ENCODE data around the gene CDCA7L. TPM values are rescaled to one million over a fixed set of nuclear protein-coding genes. Genes with fewer than 3 reads are reported as not detected.

CDCA7L gene
- total RNA-seq, 5 donors from 2014 or later (not counting 1 experiment from before 2014, with no cell fraction given): 11.8 to 31.1 (median 21.4) TPM

- Mint-ChIP-seq H3K9me3 (peaks cover 9 to 14% (median 13%) of the 10 kb centered on the region in 3 donors), H3K27me3 (peaks cover 0 to 1% of the 10 kb centered on the region in 2 donors), H3K4me3 (no peak overlapping the region), H3K27ac (no peak overlapping the region), H3K36me3 (peaks cover 16% of the 10 kb centered on the region), H3K4me1 (peaks cover 1 to 31% (median 18%) of the 10 kb centered on the region in 3 donors)
- Histone ChIP-seq H3K4me3 (ENCODE audit: control insufficient read depth in 1 of 2, extremely low read depth in 1 of 2, low read length in 1 of 2) (no peak overlapping the region), H3K4me1 (ENCODE audit: control insufficient read depth in 1 of 2, extremely low read depth in 1 of 2, insufficient read depth in 2 of 2, low read length in 2 of 2) (no peaks in the 10 kb centered on the region), H3K36me3 (ENCODE audit: control insufficient read depth in 2 of 2, extremely low read depth in 1 of 2, insufficient read depth in 1 of 2, low read length in 1 of 2) (peaks cover 0 to 6% of the 10 kb centered on the region in 2 donors), H3K27ac (ENCODE audit: low read length) (no peak overlapping the region), H3K9me3 (no peaks in the 10 kb centered on the region), H3K27me3 (replicated peaks in 1 of 2; ENCODE audit: control insufficient read depth in 2 of 2, extremely low read depth in 1 of 2, insufficient read depth in 2 of 2, low read length in 1 of 2) (no peaks in the 10 kb centered on the region)
- CTCF ChIA-PET: no interaction called here
- POLR2A ChIA-PET: no interaction called here
- ATAC-seq (replicated peaks in 1 of 4) (no peak), DNase-seq (no peak)
- WGBS (ENCODE audit: insufficient coverage): 88% methylated on average over 5 of the region's 6 CpGs
Observed at GRCh38 chr7:21927693-21928092, 18.0 kb downstream of the CDCA7L start.

DNA sequence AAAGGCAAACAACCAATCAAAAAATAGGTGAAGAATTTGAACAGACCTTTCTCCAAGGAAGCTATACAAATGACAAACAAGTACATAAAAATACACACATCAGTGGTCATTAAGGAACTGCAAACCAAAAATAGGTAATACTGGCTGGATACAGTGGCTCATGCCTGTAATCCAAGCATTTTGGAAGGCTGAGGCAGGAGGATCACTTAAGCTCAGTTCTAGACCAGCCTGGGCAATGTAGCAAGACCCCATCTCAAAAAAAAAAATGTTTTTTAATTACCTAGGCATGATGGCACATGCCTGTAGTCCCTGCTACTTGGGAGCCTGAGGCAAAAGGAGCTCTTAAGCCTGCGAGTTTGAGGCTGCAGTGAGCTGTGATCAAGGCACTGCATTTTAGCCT lies 19.3 kb downstream of the CDCA7L start:
- ATAC-seq (replicated peaks in 1 of 4) (no peak), DNase-seq (no peak)
- Mint-ChIP-seq H3K4me3 (no peak overlapping the region), H3K36me3 (peaks cover 16% of the 10 kb centered on the region), H3K4me1 (peaks cover 1 to 25% (median 17%) of the 10 kb centered on the region in 3 donors), H3K9me3 (peaks cover 9 to 14% (median 13%) of the 10 kb centered on the region in 3 donors), H3K27ac (no peak overlapping the region), H3K27me3 (peaks cover 0 to 1% of the 10 kb centered on the region in 2 donors)
- POLR2A ChIA-PET: interaction anchor here in 1 of 2 donors (0.7 kb wide), 1 partner anchor 721 kb away, joined by 4 read pairs; no protein-coding TSS in a partner anchor
- no peak overlapping the region for H3K27ac ChIP-seq (ENCODE audit: low read length)
- CTCF ChIA-PET: interaction anchor here in 1 of 2 donors (0.6 kb wide), 1 partner anchor 1491 kb away, joined by 3 read pairs; no protein-coding TSS in a partner anchor
- no CpG with 5 or more reads among the region's 1 CpG for WGBS (ENCODE audit: insufficient coverage)
- H3K4me3 ChIP-seq (ENCODE audit: control insufficient read depth in 1 of 2, extremely low read depth in 1 of 2, low read length in 1 of 2): no peak overlapping the region
- no peaks in the 10 kb centered on the region for H3K4me1 ChIP-seq (ENCODE audit: control insufficient read depth in 1 of 2, extremely low read depth in 1 of 2, insufficient read depth in 2 of 2, low read length in 2 of 2)
- H3K36me3 ChIP-seq (ENCODE audit: control insufficient read depth in 2 of 2, extremely low read depth in 1 of 2, insufficient read depth in 1 of 2, low read length in 1 of 2): peaks cover 0 to 6% of the 10 kb centered on the region in 2 donors
- H3K27me3 ChIP-seq (replicated peaks in 1 of 2; ENCODE audit: control insufficient read depth in 2 of 2, extremely low read depth in 1 of 2, insufficient read depth in 2 of 2, low read length in 1 of 2): no peaks in the 10 kb centered on the region
- H3K9me3 ChIP-seq: no peaks in the 10 kb centered on the region

GRCh38 chr7:21923658-21924057 lies 22.0 kb downstream of the CDCA7L start:
- ChIA-PET CTCF (interaction anchor here in 1 of 2 donors (0.8 kb wide), 1 partner anchor 9 kb away, joined by 3 read pairs; no protein-coding TSS in a partner anchor), POLR2A (no interaction called here)
- H3K36me3 ChIP-seq (ENCODE audit: control insufficient read depth in 2 of 2, extremely low read depth in 1 of 2, insufficient read depth in 1 of 2, low read length in 1 of 2): peaks cover 0 to 6% of the 10 kb centered on the region in 2 donors
- H3K9me3 Mint-ChIP-seq: peaks cover 3 to 4% (median 4%) of the 10 kb centered on the region in 3 donors
- no peak overlapping the region for H3K27ac Mint-ChIP-seq
- H3K4me3 Mint-ChIP-seq: no peak overlapping the region
- ATAC-seq (replicated peaks in 1 of 4) (no peak), DNase-seq (no peak)
- peaks cover 0 to 1% of the 10 kb centered on the region in 2 donors for H3K27me3 Mint-ChIP-seq
- H3K4me3 ChIP-seq (ENCODE audit: control insufficient read depth in 1 of 2, extremely low read depth in 1 of 2, low read length in 1 of 2): no peak overlapping the region
- H3K9me3 ChIP-seq: no peaks in the 10 kb centered on the region
- H3K4me1 ChIP-seq (ENCODE audit: control insufficient read depth in 1 of 2, extremely low read depth in 1 of 2, insufficient read depth in 2 of 2, low read length in 2 of 2): no peaks in the 10 kb centered on the region
- H3K27me3 ChIP-seq (replicated peaks in 1 of 2; ENCODE audit: control insufficient read depth in 2 of 2, extremely low read depth in 1 of 2, insufficient read depth in 2 of 2, low read length in 1 of 2): no peaks in the 10 kb centered on the region
- peaks cover 6 to 18% (median 7%) of the 10 kb centered on the region in 3 donors for H3K4me1 Mint-ChIP-seq
- H3K27ac ChIP-seq (ENCODE audit: low read length): no peak overlapping the region
- WGBS (ENCODE audit: insufficient coverage): 100% methylated on average over 1 of the region's 2 CpGs
- H3K36me3 Mint-ChIP-seq: peaks cover 10% of the 10 kb centered on the region

DNA sequence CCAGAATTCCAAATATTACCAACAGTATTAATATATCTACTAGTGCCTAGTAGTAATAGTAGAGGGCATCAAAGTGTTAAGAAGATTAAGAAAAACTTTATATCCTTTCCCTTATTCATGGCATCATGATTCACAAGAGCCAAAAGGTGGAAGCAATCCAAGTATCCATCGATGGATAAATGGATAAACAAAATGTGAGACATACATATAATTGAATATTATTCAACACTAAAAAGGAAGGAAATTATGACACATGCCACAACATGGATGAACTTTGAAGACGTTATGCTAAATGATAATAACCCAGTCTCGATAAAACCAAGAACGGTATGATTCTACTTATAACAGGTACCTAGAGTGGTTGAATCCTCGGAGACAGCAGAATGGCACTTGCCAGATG lies 23.1 kb downstream of the CDCA7L start:
- Mint-ChIP-seq H3K9me3 (no peaks in the 10 kb centered on the region), H3K36me3 (peaks cover 6% of the 10 kb centered on the region), H3K27me3 (no peaks in the 10 kb centered on the region), H3K4me1 (peaks cover 4 to 14% (median 5%) of the 10 kb centered on the region in 3 donors), H3K27ac (no peak overlapping the region), H3K4me3 (no peak overlapping the region)
- Histone ChIP-seq H3K9me3 (no peaks in the 10 kb centered on the region), H3K4me3 (ENCODE audit: control insufficient read depth in 1 of 2, extremely low read depth in 1 of 2, low read length in 1 of 2) (no peak overlapping the region), H3K27me3 (replicated peaks in 1 of 2; ENCODE audit: control insufficient read depth in 2 of 2, extremely low read depth in 1 of 2, insufficient read depth in 2 of 2, low read length in 1 of 2) (no peaks in the 10 kb centered on the region), H3K4me1 (ENCODE audit: control insufficient read depth in 1 of 2, extremely low read depth in 1 of 2, insufficient read depth in 2 of 2, low read length in 2 of 2) (no peaks in the 10 kb centered on the region), H3K27ac (ENCODE audit: low read length) (no peak overlapping the region), H3K36me3 (ENCODE audit: control insufficient read depth in 2 of 2, extremely low read depth in 1 of 2, insufficient read depth in 1 of 2, low read length in 1 of 2) (peaks cover 0 to under 1% of the 10 kb centered on the region in 2 donors)
- DNase-seq (no peak), ATAC-seq (replicated peaks in 1 of 4) (no peak)
- POLR2A ChIA-PET: no interaction called here
- WGBS (ENCODE audit: insufficient coverage): no CpG with 5 or more reads among the region's 5 CpGs
- CTCF ChIA-PET: no interaction called here

DNA sequence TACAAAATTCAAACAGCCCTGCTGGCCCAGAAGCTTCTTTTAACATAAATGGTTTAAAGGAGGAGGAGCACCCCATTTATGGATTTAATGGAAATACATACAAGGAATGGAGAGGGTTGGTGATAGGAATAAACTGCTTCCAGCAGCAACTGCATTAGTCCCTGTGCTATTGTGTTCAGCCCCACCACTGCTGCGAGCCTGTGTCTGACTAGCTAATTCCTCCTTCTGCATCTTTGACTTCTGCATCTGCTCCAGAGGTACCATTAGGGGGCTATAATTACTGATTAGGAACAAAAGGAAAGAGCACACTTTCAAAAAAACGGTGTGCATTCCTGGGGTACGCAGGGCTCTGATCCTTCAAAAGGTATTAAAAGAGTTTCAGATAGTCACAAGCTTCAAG lies 24.8 kb downstream of the CDCA7L start:
- no peaks in the 10 kb centered on the region for H3K36me3 ChIP-seq (ENCODE audit: control insufficient read depth in 2 of 2, extremely low read depth in 1 of 2, insufficient read depth in 1 of 2, low read length in 1 of 2)
- POLR2A ChIA-PET: interaction anchor here in 1 of 2 donors (0.6 kb wide), 1 partner anchor 811 kb away, joined by 4 read pairs; no protein-coding TSS in a partner anchor
- Mint-ChIP-seq H3K4me3 (no peak overlapping the region), H3K4me1 (peaks cover 4 to 14% (median 5%) of the 10 kb centered on the region in 3 donors), H3K27ac (no peak overlapping the region), H3K36me3 (peaks cover 2% of the 10 kb centered on the region), H3K27me3 (no peaks in the 10 kb centered on the region), H3K9me3 (no peaks in the 10 kb centered on the region)
- CTCF ChIA-PET: interaction anchor here in 1 of 2 donors (0.7 kb wide), 1 partner anchor 19 kb away, joined by 5 read pairs; no protein-coding TSS in a partner anchor
- no peaks in the 10 kb centered on the region for H3K9me3 ChIP-seq
- H3K27ac ChIP-seq (ENCODE audit: low read length): no peak overlapping the region
- H3K4me3 ChIP-seq (ENCODE audit: control insufficient read depth in 1 of 2, extremely low read depth in 1 of 2, low read length in 1 of 2): no peak overlapping the region
- no peaks in the 10 kb centered on the region for H3K27me3 ChIP-seq (replicated peaks in 1 of 2; ENCODE audit: control insufficient read depth in 2 of 2, extremely low read depth in 1 of 2, insufficient read depth in 2 of 2, low read length in 1 of 2)
- no peaks in the 10 kb centered on the region for H3K4me1 ChIP-seq (ENCODE audit: control insufficient read depth in 1 of 2, extremely low read depth in 1 of 2, insufficient read depth in 2 of 2, low read length in 2 of 2)
- no peak for DNase-seq
- no peak for ATAC-seq (replicated peaks in 1 of 4)
- 50% methylated on average over 2 of the region's 3 CpGs for WGBS (ENCODE audit: insufficient coverage)

DNA sequence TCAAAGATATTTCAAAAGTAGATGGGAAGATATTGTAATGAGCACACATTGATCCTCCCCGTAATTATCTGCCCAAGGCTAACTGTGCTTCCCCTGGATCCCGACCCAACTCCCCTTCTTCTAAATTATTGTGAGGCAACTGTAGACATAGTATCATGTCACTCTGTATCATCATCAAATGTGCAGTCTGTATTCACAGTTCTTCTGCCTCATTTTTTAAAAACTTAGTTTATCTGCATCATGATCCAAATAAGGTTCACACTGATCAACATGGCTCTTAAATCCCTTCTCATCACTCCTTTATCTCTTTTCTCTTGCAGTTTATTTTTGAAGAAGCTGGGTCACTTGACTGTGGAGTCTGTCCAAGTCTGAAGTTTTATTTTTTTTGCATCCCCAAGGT lies 27.5 kb downstream of the CDCA7L start:
- no peak for DNase-seq
- no peak overlapping the region for H3K4me3 ChIP-seq (ENCODE audit: control insufficient read depth in 1 of 2, extremely low read depth in 1 of 2, low read length in 1 of 2)
- peaks cover 0 to 5% (median 4%) of the 10 kb centered on the region in 3 donors for H3K4me1 Mint-ChIP-seq
- CTCF ChIA-PET: interaction anchor here in 1 of 2 donors (0.7 kb wide), 1 partner anchor 177 kb away, joined by 3 read pairs; no protein-coding TSS in a partner anchor
- ATAC-seq (replicated peaks in 1 of 4): no peak
- H3K36me3 ChIP-seq (ENCODE audit: control insufficient read depth in 2 of 2, extremely low read depth in 1 of 2, insufficient read depth in 1 of 2, low read length in 1 of 2): peaks cover 3 to 7% of the 10 kb centered on the region in 2 donors
- no peaks in the 10 kb centered on the region for H3K9me3 ChIP-seq
- H3K27me3 Mint-ChIP-seq: no peaks in the 10 kb centered on the region
- H3K4me3 Mint-ChIP-seq: no peak overlapping the region
- H3K27ac Mint-ChIP-seq: no peak overlapping the region
- H3K4me1 ChIP-seq (ENCODE audit: control insufficient read depth in 1 of 2, extremely low read depth in 1 of 2, insufficient read depth in 2 of 2, low read length in 2 of 2): no peaks in the 10 kb centered on the region
- no peaks in the 10 kb centered on the region for H3K27me3 ChIP-seq (replicated peaks in 1 of 2; ENCODE audit: control insufficient read depth in 2 of 2, extremely low read depth in 1 of 2, insufficient read depth in 2 of 2, low read length in 1 of 2)
- POLR2A ChIA-PET: no interaction called here
- peaks cover 15% of the 10 kb centered on the region for H3K36me3 Mint-ChIP-seq
- no peak overlapping the region for H3K27ac ChIP-seq (ENCODE audit: low read length)
- no peaks in the 10 kb centered on the region for H3K9me3 Mint-ChIP-seq
- no CpG with 5 or more reads among the region's 2 CpGs for WGBS (ENCODE audit: insufficient coverage)

Data from T-cell (primary cell).